IMR-90 (cell line): ENCODE data around the gene ACOT7.

Experiments
- CEBPB ChIP-seq: IDR thresholded peaks from 2 replicates; pipeline ENCODE4 v1.6.1; 2012; ENCODE audit warnings: low read depth, low read length, improper control_type of control experiment
- CTCF ChIP-seq: conservative IDR thresholded peaks from 2 replicates; pipeline ENCODE4 v1.5.1; 2012; ENCODE audit warnings: mild to moderate bottlenecking, low read depth, low read length, improper control_type of control experiment
- FOS ChIP-seq: fragments of 150-350 bp; IDR thresholded peaks from 2 replicates; pipeline ENCODE4 v1.6.1; 2016; ENCODE audit warnings: low read depth, low read length
- MXI1 ChIP-seq: IDR thresholded peaks from 2 replicates; pipeline ENCODE4 v1.6.1; 2012; ENCODE audit warnings: low read depth, mild to moderate bottlenecking, low read length, moderate library complexity, borderline replicate concordance
- POLR2A ChIP-seq: IDR thresholded peaks from 2 replicates; pipeline ENCODE4 v1.6.1; 2012; ENCODE audit warnings: mild to moderate bottlenecking, low read depth, low read length
- RAD21 ChIP-seq: IDR thresholded peaks from 2 replicates; pipeline ENCODE4 v1.6.1; 2012; ENCODE audit warnings: low read length, improper control_type of control experiment
- USF2 ChIP-seq: fragments of 150-350 bp; IDR thresholded peaks from 2 replicates; pipeline ENCODE4 v1.6.1; 2017; ENCODE audit warnings: mild to moderate bottlenecking, antibody characterized with exemption, low read length, low read depth

- no peak for TF ChIP-seq RAD21
- TF ChIP-seq CEBPB, result no peak
- TF ChIP-seq CTCF, result no peak
- TF ChIP-seq POLR2A, result no peak
- TF ChIP-seq MXI1, result no peak
- no peak for TF ChIP-seq USF2
- no peak for TF ChIP-seq FOS
These were observed 145.3 kb downstream of the ACOT7 start for GRCh38 chr1:6248161-6248776.
